PC-9 (cell line): ENCODE results near the gene PFDN2.

Experiments
- EZH2 ChIP-seq: fragments of 200-600 bp; sonication (generic); IDR thresholded peaks from 2 replicates; pipeline ENCODE4 v1.8.0; 2017; ENCODE audit warnings: antibody characterized with exemption, low read depth
- TF ChIP-seq, protein P1 (sequence below): fragments of 200-600 bp; sonication (generic); conservative IDR thresholded peaks from 2 replicates; pipeline ENCODE4 v1.6.1; 2017; ENCODE audit warnings: mixed run types, antibody characterized with exemption, mild to moderate bottlenecking, moderate library complexity

DNA sequence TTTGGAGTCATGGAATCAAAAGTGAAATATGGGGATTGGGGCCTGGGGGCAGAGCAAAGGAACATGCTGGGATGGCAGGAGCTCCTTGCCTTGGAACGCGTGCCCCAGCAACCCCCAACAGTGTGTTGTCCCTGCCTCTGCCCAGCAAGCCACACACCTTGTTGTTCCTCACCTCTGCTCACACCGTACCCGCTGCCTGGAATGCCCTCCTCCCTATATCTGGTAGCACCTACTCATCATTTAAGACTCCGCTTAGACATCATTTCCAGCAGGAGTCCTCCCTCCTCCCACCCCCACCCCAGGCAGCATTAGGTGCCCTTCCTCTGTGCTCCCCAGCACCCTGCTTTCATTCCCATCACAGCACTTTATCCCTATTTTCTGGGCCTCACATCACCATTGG lies 36.3 kb downstream of the PFDN2 start:
- TF ChIP-seq, protein P1, sequence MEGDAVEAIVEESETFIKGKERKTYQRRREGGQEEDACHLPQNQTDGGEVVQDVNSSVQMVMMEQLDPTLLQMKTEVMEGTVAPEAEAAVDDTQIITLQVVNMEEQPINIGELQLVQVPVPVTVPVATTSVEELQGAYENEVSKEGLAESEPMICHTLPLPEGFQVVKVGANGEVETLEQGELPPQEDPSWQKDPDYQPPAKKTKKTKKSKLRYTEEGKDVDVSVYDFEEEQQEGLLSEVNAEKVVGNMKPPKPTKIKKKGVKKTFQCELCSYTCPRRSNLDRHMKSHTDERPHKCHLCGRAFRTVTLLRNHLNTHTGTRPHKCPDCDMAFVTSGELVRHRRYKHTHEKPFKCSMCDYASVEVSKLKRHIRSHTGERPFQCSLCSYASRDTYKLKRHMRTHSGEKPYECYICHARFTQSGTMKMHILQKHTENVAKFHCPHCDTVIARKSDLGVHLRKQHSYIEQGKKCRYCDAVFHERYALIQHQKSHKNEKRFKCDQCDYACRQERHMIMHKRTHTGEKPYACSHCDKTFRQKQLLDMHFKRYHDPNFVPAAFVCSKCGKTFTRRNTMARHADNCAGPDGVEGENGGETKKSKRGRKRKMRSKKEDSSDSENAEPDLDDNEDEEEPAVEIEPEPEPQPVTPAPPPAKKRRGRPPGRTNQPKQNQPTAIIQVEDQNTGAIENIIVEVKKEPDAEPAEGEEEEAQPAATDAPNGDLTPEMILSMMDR = no peak
- TF ChIP-seq EZH2 = no peak
